ENCODE measurements around the gene SRRM4. TPM values are rescaled to one million over a fixed set of nuclear protein-coding genes. Genes with fewer than 3 reads are reported as not detected.

Gene SRRM4
- total RNA-seq, 2 experiments from 2014 or later: not detected

GRCh38 chr12:119149270-119149669 lies 167.9 kb downstream of the SRRM4 start:
- intact Hi-C loops (cut with micrococcal nuclease): no loop called here
- Mint-ChIP-seq H3K27me3 (peaks cover 15% of the 10 kb centered on the region), H3K4me3 (no peak overlapping the region), H3K27ac (no peak overlapping the region), H3K9me3 (peaks cover 5% of the 10 kb centered on the region), H3K4me1 (ENCODE audit: low read depth) (peaks cover 4% of the 10 kb centered on the region), H3K36me3 (ENCODE audit: low read depth) (no peaks in the 10 kb centered on the region)
- ChIA-PET POLR2A (interaction anchor here (0.5 kb wide), 1 partner anchor 259 kb away, joined by 3 read pairs; no protein-coding TSS in a partner anchor), CTCF (no interaction called here)
- ATAC-seq (no peak), DNase-seq (no peak)
- no peak for TF ChIP-seq CTCF (IDR thresholded peaks at IDR 0.05)

GRCh38 chr12:119151445-119152026 lies 170.2 kb downstream of the SRRM4 start:
- no peak overlapping the region for H3K27ac Mint-ChIP-seq
- H3K4me3 Mint-ChIP-seq: no peak overlapping the region
- TF ChIP-seq CTCF (IDR thresholded peaks at IDR 0.05): no peak
- intact Hi-C loops (cut with micrococcal nuclease): no loop called here
- peaks cover 4% of the 10 kb centered on the region for H3K4me1 Mint-ChIP-seq (ENCODE audit: low read depth)
- POLR2A ChIA-PET: no interaction called here
- no peaks in the 10 kb centered on the region for H3K36me3 Mint-ChIP-seq (ENCODE audit: low read depth)
- DNase-seq: no peak
- peaks cover 11% of the 10 kb centered on the region for H3K27me3 Mint-ChIP-seq
- H3K9me3 Mint-ChIP-seq: peaks cover 5% of the 10 kb centered on the region
- no peak for ATAC-seq
- CTCF ChIA-PET: interaction anchor here (1.3 kb wide), 1 partner anchor 395 kb away, joined by 3 read pairs; no protein-coding TSS in a partner anchor

DNA sequence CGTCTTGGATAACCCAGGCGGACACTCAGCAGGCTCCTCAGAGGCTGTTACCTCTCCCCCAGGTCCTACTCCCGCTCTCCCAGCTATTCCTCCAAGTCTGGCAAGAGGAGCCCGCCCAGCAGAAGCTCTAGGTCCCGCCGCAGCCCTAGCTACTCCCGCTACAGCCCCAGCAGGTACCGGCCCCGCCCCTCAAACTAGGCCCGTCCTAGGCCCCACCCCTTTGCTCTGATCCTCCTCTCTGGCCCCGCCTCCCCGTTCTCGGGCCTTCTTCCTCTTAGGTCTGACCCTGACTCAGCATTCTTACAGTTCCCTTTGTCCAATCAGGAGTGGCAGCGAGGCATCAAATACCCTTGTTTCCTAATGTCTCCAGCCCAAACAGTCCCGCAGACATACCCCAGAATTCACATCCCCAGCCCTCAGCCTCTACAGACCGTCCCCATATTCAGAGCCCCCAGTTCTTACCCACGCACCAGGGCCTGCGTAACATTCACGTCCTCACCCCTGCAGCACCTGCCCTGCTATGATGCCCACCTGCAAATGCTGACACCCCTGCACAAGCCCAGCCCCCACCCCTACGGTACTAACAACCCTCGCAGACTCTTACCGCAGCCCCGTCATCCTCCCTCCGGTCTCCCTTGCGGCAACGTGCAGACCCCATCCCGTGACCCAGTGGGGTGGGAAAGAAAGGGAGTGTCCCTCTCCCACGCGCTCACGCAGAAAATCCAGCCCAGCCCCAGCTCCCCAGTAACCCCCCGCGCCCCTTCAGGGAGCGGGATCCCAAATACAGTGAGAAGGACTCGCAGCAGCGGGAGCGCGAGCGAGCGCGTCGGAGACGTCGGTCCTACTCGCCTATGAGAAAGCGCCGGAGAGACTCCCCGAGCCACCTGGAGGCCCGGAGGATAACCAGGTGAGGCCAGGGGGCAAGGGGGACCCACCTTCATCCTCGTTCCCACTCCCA lies 172.4 kb downstream of the SRRM4 start:
- H3K27ac Mint-ChIP-seq: no peak overlapping the region

GRCh38 chr12:119154435-119154818 lies 173.1 kb downstream of the SRRM4 start:
- POLR2A ChIA-PET: no interaction called here
- CTCF ChIA-PET: no interaction called here
- TF ChIP-seq CTCF (IDR thresholded peaks at IDR 0.05): no peak
- intact Hi-C loops (cut with micrococcal nuclease): no loop called here
- H3K27ac Mint-ChIP-seq: no peak overlapping the region
- H3K9me3 Mint-ChIP-seq: peaks cover 5% of the 10 kb centered on the region
- peaks cover 4% of the 10 kb centered on the region for H3K4me1 Mint-ChIP-seq (ENCODE audit: low read depth)
- H3K36me3 Mint-ChIP-seq (ENCODE audit: low read depth): no peaks in the 10 kb centered on the region
- DNase-seq (peak; percentile 5), ATAC-seq (no peak)
- H3K27me3 Mint-ChIP-seq: peaks cover 11% of the 10 kb centered on the region
- no peak overlapping the region for H3K4me3 Mint-ChIP-seq

More for the DNA sequence above, 172.4 kb downstream of the SRRM4 start:
- CTCF ChIA-PET: no interaction called here
- POLR2A ChIA-PET: no interaction called here
- peak; percentile 30 for DNase-seq
- ATAC-seq: peak; percentile 55
- intact Hi-C loops (cut with micrococcal nuclease): no loop called here
- H3K4me1 Mint-ChIP-seq (ENCODE audit: low read depth): peaks cover 4% of the 10 kb centered on the region
- no peak for TF ChIP-seq CTCF (IDR thresholded peaks at IDR 0.05)
- H3K27me3 Mint-ChIP-seq: peaks cover 11% of the 10 kb centered on the region
- H3K9me3 Mint-ChIP-seq: peaks cover 5% of the 10 kb centered on the region
- H3K36me3 Mint-ChIP-seq (ENCODE audit: low read depth): no peaks in the 10 kb centered on the region
- no peak overlapping the region for H3K4me3 Mint-ChIP-seq

Data from activated CD8-positive, alpha-beta T cell treated with anti-CD3 and anti-CD28 coated beads for 36 hours (primary cell).